CD4-positive, alpha-beta T cell treated with Interferon alpha-2 for 1 hour (primary cell): ENCODE results near the gene DPH1.
"Not testable (repeated sequence)": the region's sequence is repeated elsewhere in the genome, so short reads cannot be mapped to it uniquely, and the experiment has no call there.

Source experiments
- DNase-seq, 2 donors: peaks; one replicate each; pipeline ENCODE4 v3.0.0-alpha.2; 2020 to 2022

Gene DPH1

DNA sequence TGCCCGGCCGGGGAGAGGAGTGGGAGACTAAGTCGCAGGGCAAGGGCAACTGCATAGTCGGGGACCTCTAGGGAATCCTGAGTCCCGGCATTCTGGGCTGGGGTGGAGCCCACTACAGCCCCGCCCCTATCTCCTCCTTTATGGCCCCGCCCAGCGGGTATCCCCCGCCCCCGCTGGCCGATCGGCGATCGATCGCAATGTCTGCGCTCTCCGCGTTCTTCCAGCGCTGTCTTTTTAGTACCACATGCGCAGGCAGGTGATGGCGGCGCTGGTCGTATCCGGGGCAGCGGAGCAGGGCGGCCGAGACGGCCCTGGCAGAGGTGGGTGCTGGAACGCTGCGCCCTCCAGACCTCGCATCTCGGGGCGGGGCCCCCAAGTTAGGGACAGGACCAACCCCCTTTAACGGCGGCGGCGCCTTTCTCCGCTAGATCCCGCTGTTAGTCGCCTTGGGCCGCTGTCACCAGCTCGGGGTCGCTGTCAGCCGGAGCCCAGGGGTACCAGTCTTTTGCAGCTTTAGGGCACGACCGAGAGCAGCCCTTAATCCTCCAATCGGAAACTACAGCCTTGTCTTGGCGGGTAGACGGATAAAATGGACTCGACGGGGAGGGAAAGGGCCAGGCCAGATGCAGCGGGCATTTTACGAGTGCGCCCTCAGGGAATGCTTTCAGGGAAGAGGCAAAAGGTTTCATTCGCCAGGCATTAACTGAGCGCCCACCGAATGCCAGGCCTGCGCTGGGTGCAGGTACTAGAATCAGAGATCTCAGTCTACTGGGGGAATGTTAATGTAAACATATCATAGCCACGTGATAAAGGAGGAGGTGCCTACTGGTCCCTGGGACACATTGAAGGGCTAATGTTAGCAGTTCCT, at the start of gene DPH1:
TSS of gene DPH1 (plus strand) at position 243 of the 868 bp plus-strand sequence. CDS start at position 260, 17 bp downstream.
- DNase-seq, result peak; percentile 82 to 90

DNA sequence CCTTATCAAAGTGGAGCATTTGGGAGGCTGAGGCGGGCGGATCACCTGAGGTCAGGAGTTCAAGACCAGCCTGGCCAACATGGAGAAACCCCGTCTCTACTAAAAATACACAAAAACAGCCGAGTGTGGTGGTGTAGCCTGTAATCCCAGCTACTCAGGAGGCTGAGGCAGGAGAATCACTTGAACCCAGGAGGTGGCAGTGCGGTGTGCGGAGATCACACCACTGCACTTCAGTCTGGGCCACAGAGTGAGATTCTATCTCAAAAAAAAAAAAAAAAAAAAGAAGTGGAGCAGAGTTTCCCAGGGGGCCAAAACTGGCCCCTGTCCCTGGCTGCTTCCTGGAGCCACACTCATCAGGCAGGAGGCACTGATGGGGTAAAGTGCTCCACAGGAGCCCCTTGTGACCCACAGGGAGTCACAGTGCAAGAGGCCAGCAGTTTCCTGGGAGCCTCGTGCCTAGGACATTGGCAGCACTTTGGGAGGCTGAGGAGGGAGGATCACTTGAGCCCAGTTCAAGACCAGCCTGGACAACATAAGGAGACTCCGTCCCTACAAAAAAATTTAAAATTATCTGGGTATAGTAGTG, 49.2 kb upstream of the DPH1 start:
- DNase-seq, result no peak

DNA sequence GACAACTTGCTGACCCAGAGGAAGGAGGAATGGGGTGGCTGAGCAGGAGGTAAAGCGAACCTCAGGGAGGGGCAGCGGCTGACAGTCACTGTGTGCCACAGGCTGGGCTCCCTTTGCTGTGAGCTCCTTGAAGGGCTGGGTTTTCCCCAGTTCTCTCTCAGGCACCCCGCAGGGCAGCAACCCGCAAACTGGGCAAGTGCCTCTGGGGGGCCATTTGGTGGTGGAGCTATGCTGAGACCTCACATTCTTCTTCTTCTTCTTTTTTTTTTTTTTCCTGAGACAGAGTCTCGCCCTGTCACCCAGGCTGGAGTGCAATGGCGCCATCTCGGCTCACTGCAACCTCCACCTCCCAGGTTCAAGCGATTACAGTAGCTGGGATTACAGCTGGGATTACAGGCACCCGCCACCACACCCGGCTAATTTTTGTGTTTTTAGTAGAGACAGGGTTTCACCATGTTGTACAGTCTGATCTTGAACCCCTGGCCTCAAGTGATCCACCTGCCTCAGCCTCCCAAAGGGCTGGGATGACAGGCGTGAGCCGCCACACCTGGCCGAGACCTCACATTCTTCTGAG, 47.1 kb upstream of the DPH1 start:
- DNase-seq, result not testable (repeated sequence)

DNA sequence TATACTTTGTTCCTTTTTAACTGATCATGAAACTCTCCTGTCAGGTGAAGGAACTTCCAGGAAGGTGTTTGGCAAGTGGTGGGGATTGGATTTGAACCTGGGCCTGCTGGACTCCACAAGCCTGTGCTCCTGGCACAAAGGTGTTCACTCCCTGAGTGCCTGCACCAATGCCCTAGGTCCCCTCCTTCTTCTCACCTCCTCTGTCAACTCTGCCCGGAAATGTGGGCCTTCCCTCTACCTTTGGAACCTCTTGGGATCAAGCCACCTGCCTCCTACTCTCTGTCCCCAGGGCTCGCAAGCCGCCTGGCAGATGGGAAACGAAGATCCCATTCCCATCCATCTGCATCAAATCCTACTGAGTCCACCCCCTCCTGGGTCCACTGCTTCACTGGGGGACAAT, 44.9 kb upstream of the DPH1 start:
- DNase-seq, result no peak

DNA sequence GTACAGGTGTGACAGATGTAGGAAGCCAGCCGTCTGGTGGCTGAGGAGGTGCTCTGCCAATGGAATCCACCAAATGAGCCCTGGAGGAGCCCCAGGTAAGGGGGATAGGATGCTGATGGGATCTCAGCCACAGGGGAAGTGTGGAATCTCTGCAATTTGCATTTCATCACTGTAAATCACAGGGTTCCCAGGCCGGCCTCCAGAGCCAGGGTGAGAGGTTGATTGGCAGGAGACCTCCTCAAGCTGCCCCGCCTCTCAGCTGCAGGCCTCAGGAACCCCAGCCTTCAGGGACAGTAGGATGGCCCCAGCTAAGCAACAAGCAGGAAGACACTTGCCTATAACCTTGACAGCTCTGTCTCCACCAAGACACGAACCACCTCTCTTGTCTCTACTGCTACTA, 44.3 kb upstream of the DPH1 start:
- DNase-seq, result no peak

DNA sequence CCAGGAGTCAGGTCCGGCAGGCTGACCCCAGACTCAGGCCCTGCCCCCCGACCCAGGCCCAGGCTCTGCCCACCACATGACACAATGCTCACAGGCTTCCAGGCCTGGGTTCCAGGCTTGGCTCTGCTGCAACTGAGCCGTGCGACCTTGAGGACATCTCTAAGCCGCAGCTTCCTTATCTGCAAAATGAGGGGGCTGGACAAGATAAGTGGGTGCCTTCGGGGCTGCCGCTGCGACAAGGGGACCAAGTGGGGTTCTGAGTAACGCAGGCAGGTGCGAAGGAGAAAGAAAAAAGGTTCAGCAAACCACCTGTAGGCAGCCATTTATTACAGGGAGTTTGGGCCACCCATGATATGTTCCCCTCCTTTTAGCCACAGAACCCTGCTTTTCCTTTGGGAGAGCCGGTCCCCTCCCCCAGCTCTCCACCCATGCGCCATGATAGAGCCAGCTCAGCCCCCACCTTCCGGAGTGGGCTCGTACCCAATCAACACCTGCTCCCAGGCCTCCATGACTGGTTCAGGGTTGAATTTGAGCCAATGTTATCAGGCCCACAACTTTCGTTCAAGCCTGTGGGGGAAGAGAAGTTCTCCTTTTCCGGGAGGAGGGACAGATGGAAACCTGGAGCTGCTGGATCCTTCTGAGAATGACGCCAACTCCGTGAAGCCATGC, 43.0 kb upstream of the DPH1 start:
- DNase-seq, result no peak

DNA sequence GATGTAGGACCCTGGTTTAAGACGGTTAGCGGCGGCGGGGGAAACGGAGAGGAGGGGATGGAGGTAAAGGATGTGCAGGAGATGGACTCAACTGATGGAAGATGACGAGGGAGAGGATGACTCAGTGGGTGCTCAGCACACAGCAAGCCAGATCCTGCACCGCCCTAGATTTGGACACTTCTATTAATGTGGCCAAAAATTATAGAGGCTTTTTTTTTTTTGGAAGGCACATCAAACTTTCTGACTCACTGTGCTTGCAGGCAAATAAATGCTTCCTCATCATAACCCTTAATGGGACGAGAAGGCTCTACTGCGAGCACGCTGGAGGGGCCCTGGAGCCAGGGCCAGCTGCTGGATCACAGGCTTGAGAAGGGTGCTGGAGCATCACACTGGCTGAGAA, 40.8 kb upstream of the DPH1 start:
- no peak for DNase-seq

DNA sequence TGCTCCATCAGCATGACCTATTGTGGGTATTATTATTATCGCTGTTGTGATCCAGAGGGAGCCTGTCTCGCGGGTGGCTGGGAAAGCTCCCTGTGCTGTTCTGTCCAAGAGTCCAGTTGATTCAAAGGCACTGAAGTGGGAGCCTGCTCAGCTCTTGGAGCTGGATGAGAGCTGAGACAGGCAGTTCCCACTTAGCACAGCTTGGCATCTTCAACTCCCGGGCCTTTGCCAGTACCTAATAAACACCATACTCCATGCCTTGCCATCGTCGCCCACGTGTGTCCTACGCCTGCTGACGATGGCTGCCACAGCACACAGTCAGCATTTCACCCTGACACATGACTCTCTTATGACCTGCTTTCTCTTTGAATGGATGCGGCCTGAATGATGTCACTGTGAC, 37.4 kb upstream of the DPH1 start:
- DNase-seq, result no peak

DNA sequence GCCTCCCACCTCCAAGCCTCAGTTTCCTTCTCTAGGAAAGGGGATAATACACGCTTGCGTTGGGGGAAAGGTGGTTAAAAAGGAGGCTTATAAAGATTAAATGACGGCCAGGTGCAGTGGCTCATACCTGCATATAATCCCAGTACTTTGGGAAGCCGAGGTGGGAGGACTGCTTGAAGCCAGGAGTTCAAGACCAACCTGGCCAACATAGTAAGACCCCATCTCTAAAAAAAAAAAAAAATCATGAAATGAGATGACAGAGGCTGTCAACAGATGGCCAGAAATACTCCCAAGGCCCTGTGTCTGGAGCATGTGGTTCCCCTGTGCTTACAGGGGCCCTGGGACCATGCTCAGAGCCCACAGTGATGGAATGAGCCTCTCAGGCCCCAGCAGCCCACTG, 35.2 kb upstream of the DPH1 start:
- no peak for DNase-seq

DNA sequence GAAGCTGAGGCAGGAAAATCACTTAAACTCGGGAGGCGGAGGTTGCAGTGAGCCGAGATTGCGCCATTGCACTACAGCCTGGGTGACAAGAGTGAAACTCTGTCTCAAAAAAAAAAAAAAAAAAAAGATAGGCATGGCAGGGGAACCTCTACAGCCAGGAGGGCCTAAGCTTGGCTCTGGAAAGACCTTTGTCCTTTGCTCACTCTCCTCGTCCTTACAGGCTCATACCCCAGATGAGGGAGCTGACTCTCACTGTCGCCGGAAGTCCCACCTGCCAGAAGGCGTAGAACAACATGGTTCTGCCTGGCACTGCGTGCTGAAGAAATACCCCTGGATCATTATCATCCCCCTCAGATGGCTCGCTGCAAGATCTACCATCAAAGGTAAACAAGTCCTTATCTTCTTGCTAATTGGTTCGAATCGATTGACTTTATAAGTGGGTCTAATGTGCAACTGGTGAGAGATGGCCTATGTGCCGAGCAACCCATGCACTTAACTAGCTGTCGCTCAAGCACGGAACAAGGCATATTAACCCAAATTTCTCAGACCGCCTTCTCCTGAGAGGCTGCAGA, 34.5 kb upstream of the DPH1 start:
- no peak for DNase-seq

DNA sequence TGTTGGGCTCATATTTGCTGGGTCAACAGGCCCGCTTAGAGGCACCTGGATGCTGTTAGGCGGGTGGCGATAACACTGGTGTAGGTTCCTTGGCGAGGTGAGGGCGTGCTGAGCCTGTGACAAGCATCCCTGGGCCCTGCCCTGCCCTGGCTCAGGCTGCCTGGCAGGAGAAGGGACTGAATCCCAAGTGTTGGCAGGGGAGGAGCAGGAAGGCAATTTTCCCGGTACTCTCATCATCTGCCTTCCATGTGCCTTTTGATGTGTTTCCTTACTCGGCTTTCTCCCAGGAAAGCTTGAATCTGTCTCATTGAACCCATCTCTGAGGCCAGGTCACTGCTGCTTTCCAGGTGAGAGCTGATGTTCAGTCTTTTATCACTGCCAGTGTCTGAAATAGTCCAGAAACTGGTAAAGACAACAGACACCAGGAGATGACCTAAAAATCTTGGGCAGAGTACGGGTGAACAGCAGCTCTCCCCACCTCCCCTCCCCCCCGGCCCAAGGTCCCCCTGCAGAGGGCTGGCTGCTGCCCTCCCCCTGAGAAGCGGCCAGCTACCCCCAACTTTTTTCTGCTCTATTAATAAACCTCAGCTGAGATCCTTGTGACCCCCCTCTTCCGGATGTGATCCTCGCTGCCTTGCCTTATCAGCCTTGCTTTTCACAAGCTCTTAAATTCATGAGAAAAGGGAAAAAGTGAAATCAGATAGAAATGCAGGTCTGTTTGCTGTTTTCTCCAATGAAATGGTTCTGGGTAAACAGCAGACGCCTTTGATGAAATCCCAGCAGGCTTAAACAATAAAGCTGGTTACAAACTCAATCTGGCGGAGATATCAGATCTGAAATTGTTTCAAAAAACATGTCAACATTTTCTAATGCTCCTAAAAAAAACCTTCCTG, 33.8 kb upstream of the DPH1 start:
- DNase-seq, result no peak

DNA sequence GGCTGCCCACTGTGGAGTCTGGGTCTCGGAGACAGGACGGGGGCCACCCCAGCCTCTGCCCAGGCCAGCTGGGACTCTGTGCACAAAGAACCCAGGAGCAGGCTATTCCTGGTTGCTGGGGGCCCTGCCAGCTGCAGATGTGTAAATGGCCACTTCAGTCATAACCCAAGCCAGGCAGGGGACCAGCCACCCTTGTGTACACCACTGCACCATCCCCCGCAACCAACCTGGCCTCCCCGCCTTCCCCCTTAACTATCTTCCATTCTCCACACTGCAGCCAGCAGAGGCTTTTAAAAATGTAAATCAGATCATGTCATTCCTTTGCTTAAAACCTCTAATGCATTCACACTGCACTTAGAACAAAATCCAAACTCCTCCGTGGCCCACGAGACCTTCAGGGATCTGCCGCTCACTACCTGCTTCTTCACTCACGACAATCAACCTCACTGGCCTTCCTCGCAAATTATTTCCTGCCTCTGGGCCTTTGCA, 33.1 kb upstream of the DPH1 start:
- DNase-seq, result no peak

DNA sequence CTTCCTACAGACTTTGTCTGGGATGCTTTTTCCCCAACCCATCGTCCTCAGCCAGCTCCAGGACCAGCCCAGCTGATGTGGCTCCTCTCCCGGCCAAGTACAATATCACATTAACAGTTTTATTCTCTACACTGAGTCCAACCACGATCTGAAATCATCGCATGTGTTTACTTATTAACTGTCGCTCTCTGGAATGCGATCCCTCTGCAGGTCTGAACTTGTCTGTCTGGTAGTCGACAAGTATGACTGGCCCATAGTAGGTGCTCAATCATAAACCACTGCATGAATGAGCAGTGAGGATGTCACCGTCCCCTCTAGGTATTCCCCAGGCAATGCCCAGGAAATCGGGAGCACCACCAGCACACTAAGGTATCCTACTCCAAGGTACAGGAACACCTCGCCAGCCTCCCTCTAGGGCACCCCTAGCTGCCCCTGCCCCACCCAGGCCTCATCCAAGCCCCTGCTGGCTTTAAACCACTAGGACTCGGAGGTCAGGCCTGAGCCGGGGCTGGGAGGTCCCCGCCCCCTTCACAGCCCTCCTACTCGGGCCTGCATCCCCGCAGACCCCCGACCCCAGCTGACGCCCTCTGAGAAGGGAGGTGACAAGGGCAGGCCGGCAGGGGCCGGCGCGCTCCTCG, 32.5 kb upstream of the DPH1 start:
- no peak for DNase-seq

DNA sequence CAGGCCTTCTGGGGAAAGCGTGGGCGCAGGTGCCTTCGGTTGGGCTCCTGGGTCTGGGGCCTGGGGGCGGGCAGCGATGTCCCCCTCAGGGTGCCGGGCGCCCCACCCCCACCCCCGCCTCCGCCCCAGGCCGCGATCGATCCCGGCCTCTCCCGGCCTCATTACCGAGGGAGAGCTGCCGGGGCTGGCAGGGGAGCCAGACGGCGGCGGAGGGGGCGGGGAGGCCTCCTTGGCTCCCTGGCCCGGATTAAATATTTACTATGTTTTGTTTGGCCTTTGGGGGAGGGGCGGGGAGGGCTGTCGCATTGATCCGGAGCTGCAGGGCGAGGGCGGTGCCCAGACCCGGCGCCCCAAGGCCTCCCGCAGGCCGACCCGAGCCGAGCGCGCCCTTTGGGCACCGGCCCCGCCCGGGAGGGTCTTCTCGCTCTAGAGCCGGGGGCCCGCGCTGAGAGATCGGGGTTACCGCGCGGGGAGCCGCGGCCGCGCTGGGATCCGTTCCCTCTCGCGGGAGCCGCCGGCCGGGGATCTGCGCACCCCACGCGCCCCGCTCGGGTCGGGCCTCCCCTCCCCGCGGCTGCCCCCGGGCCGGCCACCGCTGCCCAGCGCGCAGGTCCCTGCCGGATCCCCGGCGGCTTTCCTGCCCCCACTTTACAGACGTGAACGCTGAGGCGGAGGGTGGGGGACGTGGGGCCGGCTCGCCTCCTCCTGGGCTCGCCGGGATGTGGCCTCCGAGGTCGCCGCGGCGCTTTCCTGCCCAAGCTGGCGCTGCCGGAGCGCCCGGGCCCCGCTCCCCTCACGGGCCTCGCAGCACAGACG, 31.8 kb upstream of the DPH1 start:
- no peak for DNase-seq

DNA sequence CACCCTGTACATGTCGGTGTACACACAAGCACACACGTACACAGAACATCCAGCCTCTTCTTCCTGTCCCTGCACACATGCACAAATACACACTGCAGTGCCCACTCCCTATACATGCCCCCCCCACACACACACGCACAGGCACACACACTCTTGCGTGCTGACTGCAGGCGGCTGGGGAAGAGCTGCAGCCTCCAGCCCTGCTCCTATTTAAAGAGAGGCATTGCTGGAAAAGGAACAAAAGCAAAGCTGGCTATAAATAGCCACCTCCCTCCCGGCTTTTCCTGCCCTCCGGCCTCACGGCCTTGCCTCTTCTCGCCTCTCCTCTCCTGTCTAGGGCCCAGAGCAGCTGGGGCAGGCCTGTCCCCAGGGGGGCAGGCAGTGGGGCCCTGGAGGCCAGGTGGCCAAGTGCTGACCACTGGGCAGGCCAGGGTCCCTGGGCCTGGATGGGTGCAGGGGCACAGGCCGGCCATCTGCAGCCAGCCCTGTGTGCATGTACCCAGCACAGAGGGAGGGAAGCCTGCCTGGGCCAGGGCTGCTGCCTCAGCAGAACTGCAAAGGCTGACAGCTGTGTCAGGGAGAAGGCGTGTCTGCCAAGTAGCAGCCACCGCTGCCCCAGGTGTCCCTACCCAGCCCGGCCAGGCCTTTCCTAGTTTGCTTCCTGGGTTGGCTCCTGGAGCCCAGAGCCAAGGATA, 30.2 kb upstream of the DPH1 start:
- DNase-seq, result no peak

DNA sequence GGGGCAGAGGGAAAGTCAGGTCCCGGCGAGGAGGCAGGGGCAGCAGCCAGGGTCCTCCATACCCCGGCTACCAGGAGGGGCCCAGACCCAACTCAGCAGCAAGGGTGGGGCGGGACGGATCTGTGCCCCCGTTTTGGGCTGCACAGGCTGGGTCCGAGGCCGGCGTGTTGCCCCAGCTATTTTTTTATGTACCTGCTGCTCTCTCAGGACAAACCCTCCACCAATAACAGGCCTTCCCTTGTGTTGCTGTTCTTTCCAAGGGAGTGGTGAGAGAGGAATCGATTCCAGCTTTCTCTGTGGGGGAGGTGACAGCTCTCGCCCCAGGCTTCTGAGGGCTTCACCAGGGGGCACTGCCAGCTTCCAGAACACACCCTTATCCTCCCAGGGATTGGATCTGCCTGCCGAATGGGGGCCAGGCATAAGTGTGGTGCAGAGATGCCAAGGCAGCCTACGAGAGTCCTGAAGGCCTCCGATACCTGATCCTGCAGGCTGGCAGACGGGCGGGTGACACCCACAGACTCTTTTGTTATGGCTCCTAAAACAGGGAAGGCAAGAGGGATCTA, 27.1 kb upstream of the DPH1 start:
- DNase-seq, result no peak

DNA sequence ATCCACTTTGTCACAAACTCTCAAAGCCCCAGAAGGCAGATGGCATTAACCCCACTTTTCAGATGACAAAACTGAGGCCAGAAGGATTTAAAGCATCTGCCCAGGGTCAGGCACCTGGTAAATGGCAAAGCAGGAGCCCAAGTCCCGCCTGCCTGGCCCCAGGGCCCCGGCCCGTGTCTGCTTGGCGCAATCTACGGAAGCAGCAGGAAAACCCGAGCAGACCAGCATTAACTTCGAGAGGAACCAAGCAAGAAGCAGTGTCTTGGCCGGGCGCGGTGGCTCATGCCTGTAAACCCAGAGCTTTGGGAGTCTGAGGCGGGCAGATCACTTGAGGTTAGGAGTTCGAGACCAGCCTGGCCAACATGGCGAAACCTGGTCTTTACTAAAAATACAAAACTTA, 26.4 kb upstream of the DPH1 start:
- no peak for DNase-seq

DNA sequence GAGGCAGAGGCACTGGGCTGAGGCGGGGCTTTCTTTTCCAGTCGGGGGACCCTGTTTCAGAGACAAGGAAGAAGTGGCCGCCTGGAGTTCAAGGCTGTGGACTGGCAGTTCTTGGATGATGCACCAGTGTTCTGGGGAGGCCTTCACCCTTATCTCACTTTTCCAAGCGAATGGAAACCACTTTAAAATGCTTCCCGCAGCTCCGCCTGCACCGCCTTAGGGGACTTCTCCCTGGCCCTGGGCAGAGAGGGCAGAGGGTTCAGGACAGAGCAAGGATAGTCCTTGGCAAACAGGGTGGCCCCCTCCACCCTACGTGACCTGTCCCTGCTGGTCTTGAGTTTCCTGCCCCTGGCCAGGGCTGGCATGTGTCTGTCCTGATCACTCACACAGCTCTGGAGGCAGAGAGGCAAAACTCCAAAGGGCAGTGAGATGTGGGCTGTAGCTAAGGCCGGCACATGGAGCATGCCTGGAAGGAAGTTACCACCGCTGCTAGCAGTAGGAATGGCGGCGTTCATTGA, 25.5 kb upstream of the DPH1 start:
- no peak for DNase-seq

DNA sequence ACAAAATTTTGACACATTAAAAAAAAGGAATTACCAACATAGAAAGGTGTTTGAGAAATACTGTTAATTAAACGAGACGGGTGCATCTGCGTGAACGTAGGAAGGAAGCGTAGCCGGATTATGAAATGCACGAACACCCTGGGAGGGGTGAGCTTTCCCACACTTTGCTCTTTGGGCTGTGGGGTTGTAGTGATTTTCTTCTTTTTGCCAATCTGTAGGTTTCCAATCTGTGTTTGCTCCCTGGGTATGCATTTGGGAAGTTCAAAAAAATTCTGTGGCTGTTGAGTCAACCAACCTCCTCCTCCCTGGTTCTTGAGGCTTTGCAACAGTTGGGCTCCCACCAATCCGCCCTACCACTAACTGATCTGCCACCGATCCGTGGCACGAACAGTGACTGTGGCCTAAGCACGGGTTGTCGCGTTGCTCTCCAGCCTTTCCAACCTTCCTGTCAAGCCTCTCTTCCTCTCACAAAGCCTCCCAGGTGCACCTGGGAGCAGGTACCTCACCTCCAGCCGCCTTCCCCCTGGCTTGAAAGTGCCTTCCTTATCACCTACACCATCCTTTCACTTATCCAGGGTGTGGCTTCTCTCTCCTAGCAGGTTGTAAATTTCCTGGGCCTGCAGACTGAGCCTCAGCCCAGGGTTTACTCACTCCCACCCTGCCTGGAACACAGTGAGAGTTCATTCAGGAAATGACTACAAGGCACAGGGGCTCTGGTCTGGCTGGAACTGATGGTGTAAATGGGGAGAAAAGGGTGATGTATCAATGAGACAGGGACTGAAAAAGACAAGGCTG, 21.4 kb upstream of the DPH1 start:
- DNase-seq, result no peak
